DND-41 (cell line): ENCODE results near the gene COQ5.
"Not testable (repeated sequence)": the region's sequence is repeated elsewhere in the genome, so short reads cannot be mapped to it uniquely, and the experiment has no call there.

Experiments
- ATAC-seq: fragments of 200-7000 bp; cut with Tn5 transposase; 3 replicates; pipeline ENCODE4 v1.9.1; 2021; ENCODE audit warnings: low read depth; ENCODE audit not compliant: insufficient read depth
- DNase-seq: peaks from one replicate; pipeline ENCODE4 v3.0.0-alpha.2; 2020
- H2AFZ ChIP-seq: 2 replicates; pipeline ENCODE4 v1.6.0; 2012; ENCODE audit warnings: low read depth, low read length
- H3K27ac ChIP-seq: 2 replicates; pipeline ENCODE4 v1.5.1; 2012; ENCODE audit warnings: low read length, inconsistent platforms
- H3K27me3 ChIP-seq: fragments of 200-600 bp; sonication (generic); 2 replicates; pipeline ENCODE4 v1.6.0; 2012; ENCODE audit warnings: low read length, mild to moderate bottlenecking, inconsistent platforms; ENCODE audit not compliant: insufficient read depth, poor library complexity
- H3K36me3 ChIP-seq: 2 replicates; pipeline ENCODE4 v1.5.1; 2012; ENCODE audit warnings: low read length, inconsistent platforms; ENCODE audit not compliant: insufficient read depth
- H3K4me1 ChIP-seq: 2 replicates; pipeline ENCODE4 v1.5.1; 2012; ENCODE audit warnings: mild to moderate bottlenecking, low read length; ENCODE audit not compliant: insufficient read depth
- H3K4me2 ChIP-seq: 2 replicates; pipeline ENCODE4 v1.6.0; 2012; ENCODE audit warnings: mild to moderate bottlenecking, moderate library complexity, low read length, inconsistent platforms; ENCODE audit not compliant: insufficient read depth
- H3K4me3 ChIP-seq, 2 experiments: fragments of 200-600 bp in 1 of 2; shearing (Covaris generic) in 1 of 2; 2 replicates each; pipeline ENCODE4 v1.5.1; 2012 to 2016; ENCODE audit warnings: inconsistent platforms in 2 of 2, low read length in 2 of 2, mild to moderate bottlenecking in 2 of 2, low read depth in 1 of 2, moderate library complexity in 1 of 2
- H3K79me2 ChIP-seq: 2 replicates; pipeline ENCODE4 v1.6.0; 2012; ENCODE audit warnings: low read length, inconsistent platforms; ENCODE audit not compliant: insufficient read depth
- H3K9ac ChIP-seq: 2 replicates; pipeline ENCODE4 v1.6.0; 2012; ENCODE audit warnings: low read depth, mild to moderate bottlenecking, inconsistent platforms, low read length, moderate library complexity
- H3K9me3 ChIP-seq: 2 replicates; pipeline ENCODE4 v1.5.1; 2012; ENCODE audit warnings: low read length, moderate library complexity, mild to moderate bottlenecking, inconsistent platforms; ENCODE audit not compliant: insufficient read depth, severe bottlenecking
- H4K20me1 ChIP-seq: 2 replicates; pipeline ENCODE4 v1.6.0; 2012; ENCODE audit warnings: low read length; ENCODE audit not compliant: insufficient read depth
- EZH2 ChIP-seq: IDR thresholded peaks from 3 replicates; pipeline ENCODE4 v1.6.1; 2012; ENCODE audit warnings: borderline replicate concordance, low read depth, mild to moderate bottlenecking, moderate library complexity, low read length, inconsistent platforms; ENCODE audit not compliant: severe bottlenecking
- TF ChIP-seq, protein P1 (sequence below): IDR thresholded peaks from 2 replicates; pipeline ENCODE4 v1.5.1; 2012; ENCODE audit warnings: borderline replicate concordance, low read length, moderate library complexity, mild to moderate bottlenecking; ENCODE audit not compliant: poor library complexity, severe bottlenecking; ENCODE audit errors: extremely low read depth

Gene COQ5

DNA sequence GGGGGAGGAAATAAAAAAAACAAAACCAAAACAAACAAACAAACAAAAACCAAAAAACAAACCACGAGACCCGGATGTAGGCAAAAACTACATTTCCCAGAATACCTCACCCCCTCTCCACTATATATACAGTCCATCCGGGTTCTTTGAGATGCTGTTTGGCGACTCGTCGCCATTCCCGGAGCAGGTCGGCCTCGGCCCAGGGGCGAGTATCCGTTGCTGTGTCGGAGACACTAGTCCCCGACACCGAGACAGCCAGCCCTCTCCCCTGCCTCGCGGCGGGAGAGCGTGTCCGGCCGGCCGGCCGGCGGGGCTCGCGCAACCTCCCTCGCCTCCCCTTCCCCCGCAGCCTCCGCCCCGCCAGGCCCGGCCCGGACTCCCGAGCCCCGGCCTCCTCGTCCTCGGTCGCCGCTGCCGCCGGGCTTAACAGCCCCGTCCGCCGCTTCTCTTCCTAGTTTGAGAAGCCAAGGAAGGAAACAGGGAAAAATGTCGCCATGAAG is 5.3 kb upstream of the COQ5 start, which contains the start of gene RNF10:
Gene RNF10, plus strand, starts transcription at position 154 of the 500 bp plus-strand sequence. CDS start 456 bp downstream, outside the sequence.
- peaks cover 55% of the 10 kb centered on the region for H3K4me1 ChIP-seq
- ATAC-seq (peak; percentile 81), DNase-seq (peak; percentile 78)
- peak within 1 kb of the TSS; percentile 91 for H2AFZ ChIP-seq
- H3K79me2 ChIP-seq: peaks cover 54% of the 10 kb centered on the region
- H3K27me3 ChIP-seq: no peaks in the 10 kb centered on the region
- H4K20me1 ChIP-seq: peaks cover 45% of the 10 kb centered on the region
- TF ChIP-seq, protein P1, sequence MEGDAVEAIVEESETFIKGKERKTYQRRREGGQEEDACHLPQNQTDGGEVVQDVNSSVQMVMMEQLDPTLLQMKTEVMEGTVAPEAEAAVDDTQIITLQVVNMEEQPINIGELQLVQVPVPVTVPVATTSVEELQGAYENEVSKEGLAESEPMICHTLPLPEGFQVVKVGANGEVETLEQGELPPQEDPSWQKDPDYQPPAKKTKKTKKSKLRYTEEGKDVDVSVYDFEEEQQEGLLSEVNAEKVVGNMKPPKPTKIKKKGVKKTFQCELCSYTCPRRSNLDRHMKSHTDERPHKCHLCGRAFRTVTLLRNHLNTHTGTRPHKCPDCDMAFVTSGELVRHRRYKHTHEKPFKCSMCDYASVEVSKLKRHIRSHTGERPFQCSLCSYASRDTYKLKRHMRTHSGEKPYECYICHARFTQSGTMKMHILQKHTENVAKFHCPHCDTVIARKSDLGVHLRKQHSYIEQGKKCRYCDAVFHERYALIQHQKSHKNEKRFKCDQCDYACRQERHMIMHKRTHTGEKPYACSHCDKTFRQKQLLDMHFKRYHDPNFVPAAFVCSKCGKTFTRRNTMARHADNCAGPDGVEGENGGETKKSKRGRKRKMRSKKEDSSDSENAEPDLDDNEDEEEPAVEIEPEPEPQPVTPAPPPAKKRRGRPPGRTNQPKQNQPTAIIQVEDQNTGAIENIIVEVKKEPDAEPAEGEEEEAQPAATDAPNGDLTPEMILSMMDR: no peak
- TF ChIP-seq EZH2: no peak
- H3K27ac ChIP-seq: peak within 1 kb of the TSS; percentile 83
- peaks cover 34% of the 10 kb centered on the region for H3K36me3 ChIP-seq
- H3K9me3 ChIP-seq: no peaks in the 10 kb centered on the region
- peak within 1 kb of the TSS; percentile 64 for H3K4me2 ChIP-seq
- peak within 1 kb of the TSS; percentile 29 to 72 for H3K4me3 ChIP-seq
- H3K9ac ChIP-seq: peak within 1 kb of the TSS; percentile 80

GRCh38 chr12:120532701-120533238 is 3.8 kb upstream of the COQ5 start:
- Histone ChIP-seq H3K27me3 (no peaks in the 10 kb centered on the region), H3K36me3 (peaks cover 20% of the 10 kb centered on the region), H3K27ac (no peak overlapping the region), H3K4me2 (no peak overlapping the region), H3K4me3 (no peak overlapping the region), H3K79me2 (peaks cover 50% of the 10 kb centered on the region), H4K20me1 (peaks cover 30% of the 10 kb centered on the region), H3K9ac (no peak overlapping the region), H3K9me3 (no peaks in the 10 kb centered on the region), H3K4me1 (peaks cover 48% of the 10 kb centered on the region), H2AFZ (no peak overlapping the region)
- ATAC-seq (no peak), DNase-seq (no peak)
- TF ChIP-seq, protein P1: no peak
- TF ChIP-seq EZH2: no peak

- Histone ChIP-seq H2AFZ (0 out of 2 replicates have a peak overlapping the region, but pooled peaks have one; percentile 90), H3K79me2 (peaks cover 29% of the 10 kb centered on the region), H3K4me1 (peaks cover 30% of the 10 kb centered on the region), H3K4me2 (peak overlapping the region; percentile 72; the same call in 1 of the 2 replicates)
- not testable (repeated sequence) for H3K9me3 ChIP-seq, H3K36me3 ChIP-seq, H3K4me3 ChIP-seq, H4K20me1 ChIP-seq, H3K27me3 ChIP-seq, H3K9ac ChIP-seq, DNase-seq, ATAC-seq, H3K27ac ChIP-seq
Observed at GRCh38 chr12:120530418-120530761, 1.4 kb upstream of the COQ5 start.

GRCh38 chr12:120529641-120530417 is 871 bp upstream of the COQ5 start:
- ATAC-seq (no peak), DNase-seq (peak; percentile 15)
- Histone ChIP-seq H3K79me2 (peaks cover 23% of the 10 kb centered on the region), H4K20me1 (peaks cover 2% of the 10 kb centered on the region; the same call in 1 of the 2 replicates), H3K36me3 (no peaks in the 10 kb centered on the region; the same call in 1 of the 2 replicates), H3K4me1 (peaks cover 27% of the 10 kb centered on the region), H3K9me3 (no peaks in the 10 kb centered on the region), H3K4me3 (peak overlapping the region; percentile 56 to 78), H3K27me3 (no peaks in the 10 kb centered on the region), H3K4me2 (peak overlapping the region; percentile 72), H2AFZ (peak overlapping the region; percentile 90), H3K9ac (peak overlapping the region; percentile 73), H3K27ac (peak overlapping the region; percentile 91)
- TF ChIP-seq, protein P1: no peak
- no peak for TF ChIP-seq EZH2
